PFSK-1 (cell line): ENCODE results near the gene GAP43.

ENCODE experiments used
- FOXP2 ChIP-seq: optimal IDR thresholded peaks from 2 replicates; pipeline ENCODE3; 2011; ENCODE audit warnings: borderline replicate concordance, control low read depth, inconsistent platforms; ENCODE audit not compliant: insufficient read depth; ENCODE audit errors: extremely low read length, extremely low read depth
- POLR2AphosphoS5 ChIP-seq: IDR thresholded peaks from 2 replicates; pipeline ENCODE4 v1.6.1; 2012; ENCODE audit warnings: low read depth, mild to moderate bottlenecking, control low read depth, low read length, moderate library complexity
- REST ChIP-seq, 2 experiments: IDR thresholded peaks; 2 replicates each; pipeline versions ENCODE4 v1.6.1 to v1.8.0; 2011 to 2012; ENCODE audit warnings: low read depth in 2 of 2, low read length in 2 of 2, control low read depth in 1 of 2, inconsistent platforms in 1 of 2, mild to moderate bottlenecking in 1 of 2, moderate library complexity in 1 of 2; ENCODE audit not compliant: insufficient read depth in 1 of 2
- SIN3A ChIP-seq: IDR thresholded peaks from 2 replicates; pipeline ENCODE4 v1.6.1; 2012; ENCODE audit warnings: mild to moderate bottlenecking, low read length, moderate library complexity, borderline replicate concordance; ENCODE audit not compliant: insufficient read depth
- TAF1 ChIP-seq: IDR thresholded peaks from 2 replicates; pipeline ENCODE4 v1.6.1; 2012; ENCODE audit warnings: low read length, control low read depth, borderline replicate concordance; ENCODE audit not compliant: insufficient read depth

Gene GAP43

GRCh38 chr3:115638241-115638640 lies 14.9 kb downstream of the GAP43 start:
- TF ChIP-seq POLR2AphosphoS5: no peak
- no peak for TF ChIP-seq SIN3A
- no peak for TF ChIP-seq REST (IDR thresholded peaks at IDR 0.05; ENCODE audit: insufficient read depth in 1 of 2, low read depth in 2 of 2, low read length in 2 of 2)
- TF ChIP-seq TAF1: no peak
- TF ChIP-seq FOXP2: no peak

- TF ChIP-seq TAF1 (no peak), SIN3A (no peak), POLR2AphosphoS5 (no peak), FOXP2 (no peak)
These were observed 15.7 kb downstream of the GAP43 start for GRCh38 chr3:115638991-115639390.

- TF ChIP-seq POLR2AphosphoS5: no peak
- no peak for TF ChIP-seq TAF1
- TF ChIP-seq REST (IDR thresholded peaks at IDR 0.05; ENCODE audit: insufficient read depth in 1 of 2, low read depth in 2 of 2, low read length in 2 of 2): no peak
These were observed 21.1 kb downstream of the GAP43 start for GRCh38 chr3:115644391-115644790.

GRCh38 chr3:115646027-115646690 lies 22.8 kb downstream of the GAP43 start:
- TF ChIP-seq TAF1: no peak
- TF ChIP-seq SIN3A: no peak
- TF ChIP-seq FOXP2: no peak
- no peak for TF ChIP-seq POLR2AphosphoS5
- TF ChIP-seq REST (IDR thresholded peaks at IDR 0.05; ENCODE audit: insufficient read depth in 1 of 2, low read depth in 2 of 2, low read length in 2 of 2): no peak

GRCh38 chr3:115648559-115648958 lies 25.2 kb downstream of the GAP43 start:
- TF ChIP-seq TAF1 (no peak), POLR2AphosphoS5 (no peak), FOXP2 (no peak), SIN3A (no peak), REST (IDR thresholded peaks at IDR 0.05; ENCODE audit: insufficient read depth in 1 of 2, low read depth in 2 of 2, low read length in 2 of 2) (no peak)
